ENCODE data around the gene SLC10A7.

DNA sequence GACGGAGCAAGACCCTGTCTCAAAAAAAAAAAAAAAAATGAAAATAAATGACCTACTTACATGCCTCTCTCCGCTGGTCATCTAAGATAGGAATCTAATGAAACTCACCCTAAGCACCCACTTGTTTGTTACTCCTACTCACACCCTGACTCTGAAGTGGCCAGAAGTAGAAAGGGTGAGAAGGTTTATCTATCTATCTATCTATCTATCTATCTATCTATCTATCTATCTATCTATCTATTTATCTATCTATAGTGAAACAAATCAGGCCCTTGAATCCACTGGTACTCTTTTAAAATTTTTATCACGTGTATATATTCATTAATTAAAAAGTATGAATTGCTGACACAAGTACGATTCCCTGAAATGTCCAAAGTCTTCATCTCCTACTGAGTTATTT is 75.2 kb downstream of the SLC10A7 start:
- TF ChIP-seq CTCF (IDR thresholded peaks at IDR 0.05; ENCODE audit: low read depth, low read length, poor library complexity, severe bottlenecking) (no peak), EZH2phosphoT487 (IDR thresholded peaks at IDR 0.05; ENCODE audit: borderline replicate concordance, low read length) (no peak)

All from DOHH2 (cell line).